ENCODE measurements around the gene ERO1A.

GRCh38 chr14:52693036-52693435, 2.3 kb downstream of the ERO1A start:
- no peak for TF ChIP-seq POLR2A (IDR thresholded peaks at IDR 0.05)
- TF ChIP-seq, protein P1, sequence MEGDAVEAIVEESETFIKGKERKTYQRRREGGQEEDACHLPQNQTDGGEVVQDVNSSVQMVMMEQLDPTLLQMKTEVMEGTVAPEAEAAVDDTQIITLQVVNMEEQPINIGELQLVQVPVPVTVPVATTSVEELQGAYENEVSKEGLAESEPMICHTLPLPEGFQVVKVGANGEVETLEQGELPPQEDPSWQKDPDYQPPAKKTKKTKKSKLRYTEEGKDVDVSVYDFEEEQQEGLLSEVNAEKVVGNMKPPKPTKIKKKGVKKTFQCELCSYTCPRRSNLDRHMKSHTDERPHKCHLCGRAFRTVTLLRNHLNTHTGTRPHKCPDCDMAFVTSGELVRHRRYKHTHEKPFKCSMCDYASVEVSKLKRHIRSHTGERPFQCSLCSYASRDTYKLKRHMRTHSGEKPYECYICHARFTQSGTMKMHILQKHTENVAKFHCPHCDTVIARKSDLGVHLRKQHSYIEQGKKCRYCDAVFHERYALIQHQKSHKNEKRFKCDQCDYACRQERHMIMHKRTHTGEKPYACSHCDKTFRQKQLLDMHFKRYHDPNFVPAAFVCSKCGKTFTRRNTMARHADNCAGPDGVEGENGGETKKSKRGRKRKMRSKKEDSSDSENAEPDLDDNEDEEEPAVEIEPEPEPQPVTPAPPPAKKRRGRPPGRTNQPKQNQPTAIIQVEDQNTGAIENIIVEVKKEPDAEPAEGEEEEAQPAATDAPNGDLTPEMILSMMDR (IDR thresholded peaks at IDR 0.05), result no peak
